ENCODE data around the gene MAZ.

The MAZ gene

DNA sequence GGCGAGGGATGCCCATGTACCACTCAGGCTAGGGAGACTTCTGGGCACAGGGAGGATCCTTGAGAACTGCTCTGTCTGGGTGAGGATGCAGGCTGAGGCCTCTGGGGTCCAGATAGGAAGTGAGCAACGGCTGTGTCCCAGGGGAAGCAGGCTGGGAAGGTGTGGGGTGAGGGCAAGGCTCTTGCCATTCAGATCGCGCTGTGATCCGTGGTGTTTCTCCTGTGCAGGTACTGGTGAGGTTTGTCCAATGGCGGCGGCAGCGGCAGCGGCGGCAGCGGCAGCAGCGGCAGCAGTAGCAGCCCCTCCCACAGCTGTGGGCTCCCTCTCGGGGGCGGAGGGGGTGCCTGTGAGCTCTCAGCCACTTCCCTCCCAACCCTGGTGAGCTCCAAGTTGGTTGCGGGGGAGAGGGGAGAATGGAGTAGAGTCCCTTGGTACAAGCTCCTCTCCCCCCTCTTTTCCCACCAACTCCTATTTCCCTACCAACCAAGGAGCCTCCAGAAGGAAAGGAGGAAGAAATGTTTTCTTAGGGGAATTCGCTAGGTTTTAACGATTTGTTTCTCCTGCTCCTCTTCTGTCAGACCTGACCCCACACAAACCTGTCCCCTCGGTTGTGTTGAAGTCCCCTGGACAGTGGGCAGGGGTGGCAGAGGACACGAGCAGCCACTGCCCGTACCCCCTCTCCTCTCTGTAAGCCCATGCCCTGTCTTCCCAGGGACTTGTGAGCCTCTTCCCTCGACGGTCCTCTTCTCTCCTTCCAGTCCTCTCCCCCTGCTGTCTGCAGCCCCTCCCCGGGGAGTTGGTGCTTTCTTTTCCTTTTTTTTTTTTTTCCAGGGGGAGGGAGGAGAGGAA lies 3.7 kb downstream of the MAZ start:
- DNase-seq (ENCODE audit: low spot score) = no peak

DNA sequence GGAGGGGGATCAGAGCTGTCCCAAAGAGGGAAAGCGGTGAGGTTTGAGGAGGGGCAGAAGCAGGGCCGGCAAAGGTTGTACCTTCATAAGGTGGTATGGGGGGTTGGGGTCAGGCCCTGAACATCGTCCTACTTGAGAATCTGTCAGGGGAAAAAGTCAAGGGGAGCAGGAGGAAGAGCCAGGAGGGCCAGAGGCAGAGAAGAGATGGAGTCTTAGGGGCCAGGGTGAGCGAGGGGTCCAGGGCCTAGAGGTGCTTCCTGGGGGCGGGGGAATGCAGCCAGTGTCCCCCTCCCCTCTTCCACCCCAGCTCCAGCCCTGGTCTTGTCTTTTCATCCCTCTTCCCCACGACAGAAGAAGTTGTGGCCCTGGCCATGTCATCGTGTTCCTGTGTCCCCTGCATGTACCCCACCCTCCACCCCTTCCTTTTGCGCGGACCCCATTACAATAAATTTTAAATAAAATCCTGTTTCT lies 4.4 kb downstream of the MAZ start:
- DNase-seq (ENCODE audit: low spot score) = no peak

DNA sequence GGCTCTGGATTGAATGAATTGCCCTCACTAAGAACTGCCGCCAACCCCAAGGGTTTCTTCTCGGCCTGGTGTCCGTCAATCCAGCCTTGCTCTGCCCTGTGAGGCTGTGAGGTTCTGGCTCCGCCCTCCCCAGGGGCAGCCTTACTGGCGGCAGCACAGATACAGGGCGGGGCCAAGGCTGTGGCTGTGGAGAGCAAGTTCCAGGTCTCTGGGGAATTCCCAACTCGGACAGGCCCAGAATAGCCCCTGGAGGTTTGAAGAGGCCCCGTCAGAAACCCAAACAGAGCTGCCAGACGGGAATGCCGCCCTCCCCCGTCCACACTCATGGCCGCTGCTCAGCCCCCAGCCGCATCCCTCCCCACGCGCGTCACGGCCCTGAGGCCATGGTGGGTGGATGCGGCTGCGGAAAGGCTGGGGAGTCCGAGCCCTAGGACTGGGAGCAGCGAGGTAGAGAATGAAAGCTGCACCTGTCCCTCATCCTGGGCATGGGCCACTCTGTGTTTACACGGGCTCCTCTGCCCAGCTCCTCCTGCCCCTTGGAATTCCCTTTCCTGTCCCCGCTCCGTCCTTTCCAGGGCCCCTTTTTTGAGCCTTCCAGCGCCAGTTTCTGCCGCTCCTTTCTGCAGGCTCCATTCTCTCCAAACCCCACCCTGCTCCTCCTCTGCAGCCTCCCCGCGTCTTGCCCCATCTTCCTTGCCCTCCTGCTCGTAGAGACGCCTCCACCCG lies 5.0 kb downstream of the MAZ start:
- DNase-seq (ENCODE audit: low spot score) = peak; percentile 96

DNA sequence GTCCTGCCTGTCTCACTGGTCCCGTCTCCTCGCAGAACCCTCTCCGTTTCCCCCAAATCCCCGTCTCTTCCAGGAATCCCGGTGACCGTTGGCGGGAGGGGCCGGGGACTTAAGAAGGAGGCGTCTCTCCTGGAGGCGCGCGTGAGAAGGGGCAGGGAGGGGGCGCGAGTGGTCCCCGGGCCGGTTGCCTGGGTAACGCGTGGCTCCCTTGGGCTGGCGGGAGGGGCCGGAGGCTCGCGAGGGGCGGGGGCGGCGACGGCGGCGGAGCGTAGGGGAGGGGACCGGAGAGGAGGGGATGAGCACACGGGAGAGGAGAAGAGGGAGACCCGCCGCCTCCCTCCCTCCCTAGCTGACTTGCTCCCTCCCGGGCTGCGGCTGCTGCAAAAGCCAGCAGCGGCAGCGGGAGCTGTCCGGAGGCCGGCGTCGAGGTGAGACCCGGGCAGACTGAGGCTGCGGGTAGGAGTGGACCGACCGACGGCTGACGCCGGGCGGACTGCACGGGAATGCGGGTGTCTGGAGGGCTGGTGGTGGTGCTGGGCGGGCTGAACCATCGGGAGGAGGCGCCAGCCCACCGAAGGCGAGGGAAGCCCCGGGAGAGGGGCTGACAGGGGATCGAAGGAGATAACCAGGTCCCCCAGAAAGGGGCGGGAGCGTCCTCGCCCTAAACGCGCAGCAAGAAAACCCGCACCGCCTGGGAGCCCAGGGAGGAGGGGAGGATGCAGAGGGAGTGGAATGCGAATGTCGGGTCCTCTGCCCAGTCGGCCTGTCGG lies 5.8 kb downstream of the MAZ start, which contains the start of gene PRRT2:
Gene PRRT2 (plus strand): TSS at position 298 of the 770 bp plus-strand sequence. CDS start 862 bp downstream, outside the sequence.
- peak; percentile 71 for DNase-seq (ENCODE audit: low spot score)

DNA sequence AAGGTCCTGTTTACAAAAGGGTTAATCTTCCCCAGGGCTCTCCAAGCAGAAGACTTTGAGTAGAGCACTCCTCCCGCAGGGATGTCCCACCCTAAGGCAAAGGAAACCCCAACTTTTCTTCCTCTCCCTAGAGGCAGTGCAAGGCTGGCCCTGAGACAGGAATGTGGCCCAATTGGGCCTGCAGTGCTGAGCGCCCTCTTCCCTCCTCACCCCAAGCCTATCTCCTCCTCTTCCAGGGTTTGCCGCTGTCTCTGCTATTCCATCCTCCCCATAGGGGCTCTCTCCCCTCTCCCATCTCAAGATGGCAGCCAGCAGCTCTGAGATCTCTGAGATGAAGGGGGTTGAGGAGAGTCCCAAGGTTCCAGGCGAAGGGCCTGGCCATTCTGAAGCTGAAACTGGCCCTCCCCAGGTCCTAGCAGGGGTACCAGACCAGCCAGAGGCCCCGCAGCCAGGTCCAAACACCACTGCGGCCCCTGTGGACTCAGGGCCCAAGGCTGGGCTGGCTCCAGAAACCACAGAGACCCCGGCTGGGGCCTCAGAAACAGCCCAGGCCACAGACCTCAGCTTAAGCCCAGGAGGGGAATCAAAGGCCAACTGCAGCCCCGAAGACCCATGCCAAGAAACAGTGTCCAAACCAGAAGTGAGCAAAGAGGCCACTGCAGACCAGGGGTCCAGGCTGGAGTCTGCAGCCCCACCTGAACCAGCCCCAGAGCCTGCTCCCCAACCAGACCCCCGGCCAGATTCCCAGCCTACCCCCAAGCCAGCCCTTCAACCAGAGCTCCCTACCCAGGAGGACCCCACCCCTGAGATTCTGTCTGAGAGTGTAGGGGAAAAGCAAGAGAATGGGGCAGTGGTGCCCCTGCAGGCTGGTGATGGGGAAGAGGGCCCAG lies 6.7 kb downstream of the MAZ start:
- DNase-seq (ENCODE audit: low spot score) = no peak

DNA sequence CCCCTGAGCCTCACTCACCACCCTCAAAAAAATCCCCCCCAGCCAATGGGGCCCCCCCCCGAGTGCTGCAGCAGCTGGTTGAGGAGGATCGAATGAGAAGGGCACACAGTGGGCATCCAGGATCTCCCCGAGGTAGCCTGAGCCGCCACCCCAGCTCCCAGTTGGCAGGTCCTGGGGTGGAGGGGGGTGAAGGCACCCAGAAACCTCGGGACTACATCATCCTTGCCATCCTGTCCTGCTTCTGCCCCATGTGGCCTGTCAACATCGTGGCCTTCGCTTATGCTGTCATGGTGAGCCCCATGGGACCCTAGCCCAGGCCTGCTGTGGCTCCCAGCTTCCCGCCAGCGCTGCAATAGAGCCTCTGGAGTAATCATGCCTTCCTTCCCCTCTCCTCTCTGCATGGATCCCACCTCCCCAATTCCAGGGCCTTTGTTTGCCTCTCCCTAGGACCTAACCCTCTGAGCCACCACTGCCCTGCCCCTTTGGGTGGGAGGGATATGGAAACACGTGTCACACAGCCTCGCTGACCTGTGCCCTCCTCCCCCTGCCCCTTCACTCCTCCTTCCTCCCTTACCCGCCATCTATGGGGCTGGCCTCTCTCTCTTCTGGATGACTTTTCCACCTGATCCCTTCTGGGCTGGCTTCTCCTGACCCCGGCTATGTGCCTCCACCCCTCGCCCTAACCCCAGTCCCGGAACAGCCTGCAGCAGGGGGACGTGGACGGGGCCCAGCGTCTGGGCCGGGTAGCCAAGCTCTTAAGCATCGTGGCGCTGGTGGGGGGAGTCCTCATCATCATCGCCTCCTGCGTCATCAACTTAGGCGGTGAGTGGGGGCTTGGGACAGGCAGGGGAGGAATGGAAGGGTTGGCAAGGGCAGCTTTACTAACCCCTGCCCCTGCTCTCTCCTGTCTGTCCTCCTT lies 7.6 kb downstream of the MAZ start:
- DNase-seq (ENCODE audit: low spot score) = no peak

DNA sequence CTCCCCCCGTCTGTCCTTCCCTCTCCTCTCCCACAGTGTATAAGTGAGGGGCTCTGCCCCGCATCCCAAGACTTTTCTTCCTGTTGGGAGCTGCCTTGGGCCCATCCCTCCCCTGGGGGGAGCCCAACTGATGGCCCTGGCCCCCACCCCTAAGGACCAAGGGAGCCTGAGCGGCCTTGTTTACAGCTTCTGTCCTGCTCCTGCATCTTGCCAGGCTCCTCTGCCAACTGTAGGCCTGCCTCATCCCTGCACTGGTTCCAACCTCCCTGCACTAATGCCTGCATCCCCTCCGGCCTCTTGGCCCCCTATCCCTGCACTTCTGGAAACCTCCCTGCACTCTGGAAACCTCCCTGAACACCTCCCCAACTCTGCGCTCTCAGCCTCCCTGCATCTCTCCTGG lies 8.3 kb downstream of the MAZ start:
- DNase-seq (ENCODE audit: low spot score) = no peak

DNA sequence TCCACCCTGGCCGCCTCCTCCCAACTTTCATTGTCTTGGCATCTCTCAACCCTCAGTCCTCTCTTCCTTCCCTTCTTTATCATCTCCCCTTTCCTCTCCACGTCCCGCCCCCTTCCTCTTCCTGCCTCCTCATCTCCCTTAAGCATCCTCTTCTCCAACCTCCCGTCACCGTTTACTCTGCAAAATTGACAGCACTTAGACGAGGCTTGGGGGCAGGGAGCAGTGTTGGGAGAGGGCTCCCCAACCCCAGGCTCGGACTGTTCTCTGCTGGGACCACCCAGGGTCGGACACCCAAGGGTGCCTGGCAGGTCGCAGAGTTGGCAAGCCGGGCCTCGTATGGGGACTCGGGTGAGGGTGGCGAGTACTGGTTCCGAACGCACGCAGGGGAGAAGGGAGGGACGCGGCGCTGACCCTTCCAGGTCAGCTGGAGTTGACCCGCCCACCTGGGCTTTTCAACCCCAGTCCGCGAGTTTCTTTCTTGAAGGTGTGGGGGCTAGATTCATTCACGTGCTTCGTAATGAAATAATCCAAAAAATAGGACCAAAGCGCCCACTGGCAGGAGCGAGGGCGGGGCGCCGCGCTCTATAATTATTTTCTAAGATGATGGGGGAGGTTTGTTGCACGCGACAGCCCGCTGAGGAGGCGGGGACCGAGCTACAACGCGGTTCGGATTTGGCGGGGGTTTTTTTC lies 8.8 kb downstream of the MAZ start:
- DNase-seq (ENCODE audit: low spot score) = no peak

DNA sequence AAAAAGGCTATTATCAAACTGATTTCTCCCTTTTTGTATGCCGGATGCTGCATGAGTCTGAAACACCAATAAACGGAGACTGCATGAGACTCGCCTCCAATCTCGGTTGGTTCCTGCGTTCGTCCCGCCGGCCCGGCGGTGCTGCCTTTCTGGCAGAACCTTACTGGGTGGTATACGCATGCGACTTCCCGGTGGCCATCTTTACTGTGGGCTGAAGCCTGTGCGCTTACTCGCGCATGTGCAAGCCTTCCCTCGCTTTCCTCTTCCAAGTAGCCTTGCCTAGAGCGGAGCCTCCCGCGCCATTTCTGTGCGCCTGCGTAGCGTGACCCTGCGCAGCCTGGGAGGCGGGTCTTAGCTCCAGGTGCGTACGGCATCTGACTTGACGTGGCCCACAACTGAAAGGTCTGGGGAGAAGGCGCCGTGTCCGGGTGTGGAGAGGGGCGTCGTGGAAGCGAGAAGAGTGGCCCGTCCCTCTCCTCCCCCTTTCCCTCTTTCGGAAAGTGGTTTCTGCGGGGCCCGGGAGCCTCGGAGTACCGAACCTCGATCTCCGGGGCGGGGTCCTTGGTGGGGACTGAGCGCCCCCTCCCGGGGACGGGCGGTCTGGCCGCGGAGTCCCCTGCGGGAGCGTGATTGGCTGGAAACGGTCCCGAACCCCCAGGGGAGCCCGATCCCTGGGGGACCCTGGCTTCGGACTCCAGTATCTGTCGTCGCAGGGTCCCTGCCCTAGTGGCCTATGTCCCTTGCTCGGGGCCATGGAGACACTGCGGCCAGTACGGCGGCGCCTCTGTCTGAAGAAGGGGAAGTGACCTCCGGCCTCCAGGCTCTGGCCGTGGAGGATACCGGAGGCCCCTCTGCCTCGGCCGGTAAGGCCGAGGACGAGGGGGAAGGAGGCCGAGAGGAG lies 9.7 kb downstream of the MAZ start, which contains the start of gene PAGR1:
Gene PAGR1 (plus strand): TSS at position 360 of the 901 bp plus-strand sequence. CDS start 374 bp downstream, at position 734.
- DNase-seq (ENCODE audit: low spot score) = peak; percentile 96

DNA sequence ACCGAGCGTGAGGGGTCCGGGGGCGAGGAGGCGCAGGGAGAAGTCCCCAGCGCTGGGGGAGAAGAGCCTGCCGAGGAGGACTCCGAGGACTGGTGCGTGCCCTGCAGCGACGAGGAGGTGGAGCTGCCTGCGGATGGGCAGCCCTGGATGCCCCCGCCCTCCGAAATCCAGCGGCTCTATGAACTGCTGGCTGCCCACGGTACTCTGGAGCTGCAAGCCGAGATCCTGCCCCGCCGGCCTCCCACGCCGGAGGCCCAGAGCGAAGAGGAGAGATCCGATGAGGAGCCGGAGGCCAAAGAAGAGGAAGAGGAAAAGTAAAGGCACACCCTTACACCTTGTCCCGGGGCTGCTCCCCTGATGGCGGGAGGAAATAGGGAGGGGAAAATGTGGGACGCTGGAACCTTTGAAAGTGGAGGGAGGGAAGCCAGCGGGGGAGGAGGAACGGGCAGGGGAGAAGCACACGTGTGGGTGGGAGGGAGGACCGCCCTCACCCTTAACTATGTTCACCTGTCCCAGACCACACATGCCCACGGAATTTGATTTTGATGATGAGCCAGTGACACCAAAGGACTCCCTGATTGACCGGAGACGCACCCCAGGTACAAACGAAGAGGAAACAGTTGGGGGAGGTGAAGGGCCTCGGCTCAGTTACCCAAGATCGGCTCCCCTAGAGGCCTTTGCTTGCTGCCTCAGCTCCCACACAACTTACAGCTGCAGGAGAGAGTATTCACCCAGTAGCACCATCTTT lies 10.5 kb downstream of the MAZ start:
- peak; percentile 59 for DNase-seq (ENCODE audit: low spot score)

DNA sequence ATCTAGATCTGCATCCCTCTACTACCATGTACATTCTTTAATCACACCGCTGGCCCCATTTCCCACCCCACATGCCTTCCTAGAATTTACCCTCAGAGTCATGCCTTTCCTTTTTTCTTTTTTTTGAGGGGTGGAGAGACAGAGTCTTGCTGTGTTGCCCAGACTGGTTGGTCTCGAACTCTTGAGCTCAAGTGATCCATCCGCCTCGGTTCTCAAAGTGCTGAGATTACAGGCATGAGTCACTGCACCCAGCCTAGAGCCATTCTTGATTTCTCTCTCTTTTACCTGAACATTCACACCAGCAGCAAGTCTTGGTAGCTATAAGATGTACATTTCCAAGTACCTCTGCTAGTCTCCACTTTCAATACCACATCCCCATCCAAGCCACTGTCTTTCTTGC lies 11.8 kb downstream of the MAZ start:
- no peak for DNase-seq (ENCODE audit: low spot score)

DNA sequence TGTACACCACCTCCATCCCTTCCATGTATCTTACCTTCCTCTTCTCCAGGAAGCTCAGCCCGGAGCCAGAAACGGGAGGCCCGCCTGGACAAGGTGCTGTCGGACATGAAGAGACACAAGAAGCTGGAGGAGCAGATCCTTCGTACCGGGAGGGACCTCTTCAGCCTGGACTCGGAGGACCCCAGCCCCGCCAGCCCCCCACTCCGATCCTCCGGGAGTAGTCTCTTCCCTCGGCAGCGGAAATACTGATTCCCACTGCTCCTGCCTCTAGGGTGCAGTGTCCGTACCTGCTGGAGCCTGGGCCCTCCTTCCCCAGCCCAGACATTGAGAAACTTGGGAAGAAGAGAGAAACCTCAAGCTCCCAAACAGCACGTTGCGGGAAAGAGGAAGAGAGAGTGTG lies 13.2 kb downstream of the MAZ start:
- no peak for DNase-seq (ENCODE audit: low spot score)

DNA sequence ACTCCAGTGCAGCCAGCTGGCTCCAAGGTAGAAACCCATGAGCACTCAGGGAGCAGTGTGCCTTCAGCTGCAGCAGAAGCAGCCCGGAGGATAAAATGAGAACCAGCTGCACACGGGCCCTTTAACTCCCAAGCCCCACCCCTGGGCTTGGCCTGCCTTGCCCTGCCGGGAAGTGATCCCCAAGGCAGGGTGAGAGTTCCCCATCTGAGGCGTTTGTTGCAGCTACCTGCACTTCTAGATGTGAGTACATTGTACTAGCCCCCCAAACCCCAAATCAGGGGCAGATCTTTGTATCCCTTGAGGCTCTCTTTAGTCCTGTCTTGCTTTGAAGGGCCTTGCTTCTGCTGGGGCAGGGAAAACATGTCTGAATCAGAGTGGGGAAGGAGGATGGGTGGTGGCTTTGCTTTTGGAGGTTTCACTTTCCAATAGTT lies 14.0 kb downstream of the MAZ start, which contains the start of gene MVP:
Gene MVP (plus strand): TSS at position 192 of the 431 bp plus-strand sequence. CDS start 10,088 bp downstream, outside the sequence.
- no peak for DNase-seq (ENCODE audit: low spot score)

DNA sequence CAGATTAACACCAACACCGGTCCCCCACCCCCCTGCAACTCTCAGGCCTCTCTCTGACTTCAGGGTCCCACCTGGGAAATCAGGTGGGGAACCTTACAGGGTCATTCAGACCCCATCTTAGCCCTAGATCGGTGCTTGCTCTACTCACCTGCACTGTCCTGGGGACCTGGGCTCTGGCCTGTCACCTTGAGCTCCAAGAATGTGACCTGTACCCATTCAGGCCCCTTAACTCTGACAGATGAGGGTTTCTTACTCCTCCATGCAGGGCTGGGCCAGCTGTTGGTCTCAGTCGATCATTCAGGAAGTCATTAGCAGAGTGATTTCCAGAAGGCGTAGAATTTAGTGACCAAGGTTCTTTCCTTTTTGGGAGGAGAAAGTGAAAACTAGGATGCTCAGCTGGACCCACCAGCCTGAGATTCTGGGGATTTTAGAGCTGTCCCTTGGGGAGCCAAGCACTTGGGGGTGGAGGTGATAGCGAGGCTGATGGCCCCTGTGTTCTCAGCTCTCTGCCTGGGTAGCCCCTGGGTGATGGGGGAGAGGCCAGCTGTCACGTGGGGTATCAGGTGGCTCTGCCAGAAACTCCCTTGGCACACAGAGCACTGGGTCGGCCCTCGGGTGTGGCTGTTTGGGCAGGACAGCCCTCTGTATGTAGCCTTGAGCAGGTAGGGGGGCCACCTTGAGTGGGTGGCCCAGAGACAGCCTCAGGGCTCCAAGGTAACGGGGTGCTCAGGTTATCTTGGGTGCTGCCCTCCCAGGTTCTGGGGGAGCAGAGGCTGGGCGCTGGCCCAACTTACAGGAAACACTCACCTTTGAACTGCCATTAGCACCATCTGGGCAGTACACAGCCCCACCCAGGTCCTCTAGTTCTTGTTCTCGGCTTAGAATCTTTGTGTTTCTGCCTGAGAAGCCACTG lies 14.7 kb downstream of the MAZ start:
- no peak for DNase-seq (ENCODE audit: low spot score)

DNA sequence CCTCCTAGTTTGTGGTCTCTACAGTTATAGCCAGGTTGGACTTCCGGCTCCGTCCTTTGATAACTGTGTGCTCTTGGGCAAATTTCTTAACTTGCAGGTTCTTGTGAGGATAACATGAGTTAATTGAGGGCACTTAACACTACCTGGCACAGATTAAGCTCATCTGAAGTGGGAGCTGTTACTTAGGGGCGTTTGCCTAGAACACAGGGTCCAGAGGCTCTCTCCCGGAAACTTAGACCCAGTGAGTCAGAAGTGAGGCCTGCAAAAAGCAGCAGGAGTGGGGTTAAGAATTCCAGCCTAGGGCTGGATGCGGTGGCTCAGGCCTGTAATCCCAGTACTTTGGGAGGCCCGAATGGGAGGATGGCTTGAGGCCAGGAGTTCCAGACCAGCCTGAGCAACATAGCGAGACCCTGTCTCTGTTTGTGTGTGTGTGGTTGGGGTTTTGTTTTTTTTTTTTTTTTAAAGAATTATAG lies 15.3 kb downstream of the MAZ start:
- no peak for DNase-seq (ENCODE audit: low spot score)

DNA sequence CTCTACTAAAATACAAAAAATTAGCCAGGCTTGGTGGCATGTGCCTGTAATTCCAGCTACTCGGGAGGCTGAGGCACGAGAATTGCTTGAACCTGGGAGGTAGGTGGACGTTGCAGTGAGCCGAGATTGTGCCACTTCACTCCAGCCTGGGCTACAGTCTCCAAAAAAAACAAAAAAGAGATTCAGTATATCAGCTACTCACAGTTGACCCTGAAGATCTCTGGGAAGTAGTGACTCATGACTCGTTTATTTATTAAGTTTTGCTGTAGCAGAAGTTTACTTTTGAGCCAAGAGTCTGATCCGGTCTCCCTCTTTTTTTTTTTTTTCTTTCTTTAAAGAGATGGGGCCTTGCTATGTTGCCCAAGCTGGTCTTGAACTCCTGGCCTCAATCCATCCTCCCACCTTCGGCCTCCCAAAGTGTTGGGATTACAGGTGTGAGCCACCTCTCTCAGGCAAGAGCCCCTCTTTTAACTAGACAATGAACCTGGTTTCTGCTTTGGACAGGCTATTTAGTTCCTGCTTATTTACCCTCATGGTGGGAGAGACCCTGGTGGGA lies 18.3 kb downstream of the MAZ start:
- DNase-seq (ENCODE audit: low spot score) = no peak

Data from HuH-7 (cell line).